SK-N-SH (cell line): ENCODE results near the gene DNAJC13. TPM values are rescaled to one million over a fixed set of nuclear protein-coding genes. Genes with fewer than 3 reads are reported as not detected.

ENCODE experiments used
- CTCF ChIA-PET: fragments of 300-600, 350-600 bp; formaldehyde crosslinking; extraction: SDS; loops from one replicate; lab custom pipeline; 2021; lab: Yijun Ruan, JAX
- POLR2A ChIA-PET: fragments of 350-600 bp; sonication (Branson Sonifier 250); formaldehyde crosslinking; extraction: SDS; loops from one replicate; lab custom pipeline; 2020; ENCODE audit warnings: antibody characterized with exemption, inconsistent platforms; lab: Yijun Ruan, JAX
- DNase-seq: peaks from one replicate; pipeline ENCODE4 v3.0.0; 2012
- H2AFZ ChIP-seq: fragments of 200-600 bp; sonication (generic); 2 replicates; pipeline ENCODE4 v1.8.1; 2016; ENCODE audit warnings: antibody characterized with exemption, mild to moderate bottlenecking, low read depth
- H3F3A ChIP-seq: fragments of 200-600 bp; sonication (generic); replicated peaks from 2 replicates; pipeline ENCODE3; 2016; ENCODE audit warnings: antibody characterized with exemption, mild to moderate bottlenecking; ENCODE audit not compliant: insufficient read depth
- H3K27ac ChIP-seq, 2 experiments: fragments of 200-500 bp in 1 of 2; fragments of 200-600 bp in 1 of 2; sonication (Bioruptor generic) in 1 of 2; sonication (generic), shearing (Covaris generic) in 1 of 2; 2 replicates each; pipeline versions ENCODE4 v1.5.1 to v1.6.1; 2014 to 2016; ENCODE audit warnings: low read depth in 2 of 2, inconsistent platforms in 1 of 2, low read length in 1 of 2, mild to moderate bottlenecking in 1 of 2, mixed read lengths in 1 of 2
- H3K27me3 ChIP-seq: fragments of 200-600 bp; sonication (generic), shearing (Covaris generic); 2 replicates; pipeline ENCODE4 v1.6.1; 2016; ENCODE audit warnings: mixed run types; ENCODE audit not compliant: insufficient read depth
- H3K36me3 ChIP-seq, 2 experiments: fragments of 200-500 bp in 1 of 2; fragments of 200-600 bp in 1 of 2; sonication (Bioruptor generic) in 1 of 2; sonication (generic) in 1 of 2; replicated peaks in 1 of 2; 2 replicates each; pipeline versions ENCODE3 to v1.5.1; 2014 to 2016; ENCODE audit warnings: low read length in 1 of 2, mild to moderate bottlenecking in 1 of 2; ENCODE audit not compliant: insufficient read depth in 2 of 2, control insufficient read depth in 1 of 2
- H3K4me1 ChIP-seq, 2 experiments: fragments of 200-500 bp in 1 of 2; fragments of 200-600 bp in 1 of 2; sonication (Bioruptor generic) in 1 of 2; sonication (generic), shearing (Covaris generic) in 1 of 2; 2 replicates each; pipeline versions ENCODE4 v1.5.1 to v1.6.1; 2014 to 2016; ENCODE audit warnings: low read depth in 1 of 2, low read length in 1 of 2, mixed run types in 1 of 2; ENCODE audit not compliant: insufficient read depth in 2 of 2, control insufficient read depth in 1 of 2
- H3K4me2 ChIP-seq: fragments of 200-600 bp; sonication (generic), shearing (Covaris generic); 2 replicates; pipeline ENCODE4 v1.6.1; 2017; ENCODE audit warnings: mixed run types
- H3K4me3 ChIP-seq, 2 experiments: fragments of 200-500 bp in 1 of 2; fragments of 200-600 bp in 1 of 2; sonication (Bioruptor generic) in 1 of 2; sonication (generic), shearing (Covaris generic) in 1 of 2; 2 replicates each; pipeline versions ENCODE4 v1.5.1 to v1.8.1; 2014 to 2016; ENCODE audit warnings: low read depth in 2 of 2, inconsistent platforms in 1 of 2, low read length in 1 of 2, mild to moderate bottlenecking in 1 of 2, mixed read lengths in 1 of 2, moderate library complexity in 1 of 2
- H3K79me2 ChIP-seq: fragments of 200-600 bp; sonication (generic); 2 replicates; pipeline ENCODE4 v1.8.1; 2017; ENCODE audit warnings: mild to moderate bottlenecking; ENCODE audit not compliant: insufficient read depth
- H3K9ac ChIP-seq: fragments of 200-600 bp; sonication (generic); 2 replicates; pipeline ENCODE4 v1.6.1; 2017; ENCODE audit warnings: mixed run types
- H3K9me2 ChIP-seq: fragments of 200-600 bp; sonication (generic); 2 replicates; pipeline ENCODE4 v1.6.1; 2017; ENCODE audit warnings: mixed run types
- H3K9me3 ChIP-seq: fragments of 200-600 bp; sonication (generic); 2 replicates; pipeline ENCODE4 v1.6.1; 2017; ENCODE audit warnings: mixed run types, mild to moderate bottlenecking, moderate library complexity
- H4K20me1 ChIP-seq: fragments of 200-600 bp; sonication (generic); 2 replicates; pipeline ENCODE4 v1.6.1; 2017; ENCODE audit warnings: mild to moderate bottlenecking, mixed run types; ENCODE audit not compliant: insufficient read depth
- CHD2 ChIP-seq: fragments of 150-350 bp; IDR thresholded peaks from 2 replicates; pipeline ENCODE4 v1.6.1; 2018; ENCODE audit warnings: low read length; ENCODE audit not compliant: partially characterized antibody
- ELF1 ChIP-seq: IDR thresholded peaks from 2 replicates; pipeline ENCODE4 v1.4.0; 2012
- FOSL2 ChIP-seq: IDR thresholded peaks from 2 replicates; pipeline ENCODE4 v1.4.0; 2012; ENCODE audit warnings: low read depth, mild to moderate bottlenecking, moderate library complexity, borderline replicate concordance
- FOXM1 ChIP-seq: IDR thresholded peaks from 2 replicates; pipeline ENCODE4 v1.4.0; 2012; ENCODE audit warnings: low read depth, mild to moderate bottlenecking
- GATA2 ChIP-seq: sonication (generic); formaldehyde crosslinking; IDR thresholded peaks from 2 replicates; pipeline ENCODE4 v1.5.0; 2020; ENCODE audit warnings: mild to moderate bottlenecking, missing genetic modification reagents
- NFIC ChIP-seq: IDR thresholded peaks from 2 replicates; pipeline ENCODE4 v1.4.0; 2012; ENCODE audit warnings: borderline replicate concordance
- NRF1 ChIP-seq: IDR thresholded peaks from 2 replicates; pipeline ENCODE4 v1.6.1; 2012; ENCODE audit warnings: low read depth, mild to moderate bottlenecking, low read length
- RAD21 ChIP-seq: IDR thresholded peaks from 2 replicates; pipeline ENCODE4 v1.6.1; 2012; ENCODE audit warnings: mild to moderate bottlenecking, low read length
- RCOR1 ChIP-seq: fragments of 150-350 bp; IDR thresholded peaks from 2 replicates; pipeline ENCODE4 v1.6.1; 2017; ENCODE audit warnings: antibody characterized with exemption, low read length
- REST ChIP-seq: IDR thresholded peaks from 2 replicates; pipeline ENCODE4 v1.6.1; 2012; ENCODE audit warnings: mild to moderate bottlenecking, low read depth, low read length, moderate library complexity
- RFX5 ChIP-seq: IDR thresholded peaks from 2 replicates; pipeline ENCODE4 v1.6.1; 2012; ENCODE audit warnings: mild to moderate bottlenecking, improper control_type of control experiment, low read length
- RXRA ChIP-seq: IDR thresholded peaks from 2 replicates; pipeline ENCODE4 v1.4.0; 2012; ENCODE audit warnings: low read depth, mild to moderate bottlenecking, borderline replicate concordance
- SIN3A ChIP-seq: IDR thresholded peaks from 2 replicates; pipeline ENCODE4 v1.6.1; 2012; ENCODE audit warnings: low read depth, mild to moderate bottlenecking, low read length, moderate library complexity, borderline replicate concordance
- TCF12 ChIP-seq: IDR thresholded peaks from 2 replicates; pipeline ENCODE4 v1.4.0; 2012
- TEAD4 ChIP-seq: IDR thresholded peaks from 2 replicates; pipeline ENCODE4 v1.4.0; 2012; ENCODE audit warnings: mild to moderate bottlenecking, borderline replicate concordance; ENCODE audit not compliant: insufficient read depth
- YY1 ChIP-seq: IDR thresholded peaks from 2 replicates; pipeline ENCODE4 v1.4.0; 2012; ENCODE audit warnings: low read depth, mild to moderate bottlenecking
- WGBS: methylation state at CpG from one replicate; pipeline ENCODE4 v1.1.6; 2017; ENCODE audit warnings: low lambda C conversion rate; 5-methylcytosine and 5-hydroxymethylcytosine counted together
- polyA plus RNA-seq, 3 experiments: library from polyadenylated mRNA; depleted of rRNA; stranded (reverse); fragments of >200 nt; gene quantifications; 2 replicates each; pipeline ENCODE4 v1.2.3, GENCODE V29; 2012
- TF ChIP-seq, protein P1 (sequence below): fragments of 150-350 bp; IDR thresholded peaks from 2 replicates; pipeline ENCODE4 v1.6.1; 2017; ENCODE audit warnings: antibody characterized with exemption, low read length, low read depth, borderline replicate concordance
- TF ChIP-seq, protein P2 (sequence below): IDR thresholded peaks from 2 replicates; pipeline ENCODE4 v1.4.0; 2012; ENCODE audit warnings: low read depth, borderline replicate concordance

The DNAJC13 gene
- polyA plus RNA-seq, 1 of the 3 experiments (the other 2 are of a cell fraction): 10.8 TPM

DNA sequence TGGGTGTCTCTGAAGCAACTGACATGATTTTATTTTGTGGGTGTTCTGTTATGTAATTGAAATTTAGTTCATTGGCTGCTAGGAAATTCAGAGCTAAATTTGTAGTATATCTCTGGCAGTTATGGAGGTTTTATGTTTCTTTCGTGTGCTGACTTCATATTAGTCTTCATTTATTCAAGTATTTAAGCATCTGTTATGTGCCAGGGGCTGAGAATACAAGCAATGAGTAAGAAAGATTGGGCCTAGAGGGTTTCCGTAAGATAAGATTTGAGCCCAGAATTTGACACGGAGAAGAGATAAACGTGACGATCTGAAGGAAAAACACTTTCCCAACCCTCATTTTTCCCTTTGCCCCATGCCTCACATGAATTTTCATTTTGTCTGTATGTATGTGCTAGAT lies 104.6 kb downstream of the DNAJC13 start (continued):
- TF ChIP-seq NRF1: no peak
- TF ChIP-seq, all 33 proteins: peak for 0

GRCh38 chr3:132522353-132522752 lies 105.1 kb downstream of the DNAJC13 start:
- DNase-seq: no peak
- TF ChIP-seq RFX5 (no peak), NFIC (no peak), TCF12 (no peak), RXRA (no peak), RAD21 (no peak), FOSL2 (no peak), GATA2 (CRISPR knock-in tag) (no peak), NRF1 (no peak), FOXM1 (no peak), ELF1 (no peak), TEAD4 (no peak), SIN3A (no peak), YY1 (no peak), CHD2 (no peak), REST (no peak), RCOR1 (no peak)
- TF ChIP-seq, protein P1, sequence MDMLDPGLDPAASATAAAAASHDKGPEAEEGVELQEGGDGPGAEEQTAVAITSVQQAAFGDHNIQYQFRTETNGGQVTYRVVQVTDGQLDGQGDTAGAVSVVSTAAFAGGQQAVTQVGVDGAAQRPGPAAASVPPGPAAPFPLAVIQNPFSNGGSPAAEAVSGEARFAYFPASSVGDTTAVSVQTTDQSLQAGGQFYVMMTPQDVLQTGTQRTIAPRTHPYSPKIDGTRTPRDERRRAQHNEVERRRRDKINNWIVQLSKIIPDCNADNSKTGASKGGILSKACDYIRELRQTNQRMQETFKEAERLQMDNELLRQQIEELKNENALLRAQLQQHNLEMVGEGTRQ: no peak
- TF ChIP-seq, protein P2, sequence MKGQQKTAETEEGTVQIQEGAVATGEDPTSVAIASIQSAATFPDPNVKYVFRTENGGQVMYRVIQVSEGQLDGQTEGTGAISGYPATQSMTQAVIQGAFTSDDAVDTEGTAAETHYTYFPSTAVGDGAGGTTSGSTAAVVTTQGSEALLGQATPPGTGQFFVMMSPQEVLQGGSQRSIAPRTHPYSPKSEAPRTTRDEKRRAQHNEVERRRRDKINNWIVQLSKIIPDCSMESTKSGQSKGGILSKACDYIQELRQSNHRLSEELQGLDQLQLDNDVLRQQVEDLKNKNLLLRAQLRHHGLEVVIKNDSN: no peak
- Histone ChIP-seq H3K27ac (no peak overlapping the region), H3K4me3 (no peak overlapping the region), H3K9ac (no peak overlapping the region), H3K36me3 (peaks cover 74 to 78% of the 10 kb centered on the region in 2 experiments), H3K4me2 (no peak overlapping the region), H3K9me3 (no peaks in the 10 kb centered on the region), H3K4me1 (no peaks in the 10 kb centered on the region), H3K79me2 (no peaks in the 10 kb centered on the region; the same call in 1 of the 2 replicates), H2AFZ (no peak overlapping the region), H3F3A (no peaks in the 10 kb centered on the region), H4K20me1 (no peaks in the 10 kb centered on the region), H3K9me2 (no peaks in the 10 kb centered on the region), H3K27me3 (no peaks in the 10 kb centered on the region)
- ChIA-PET POLR2A (no interaction called here), CTCF (interaction anchor here (1.9 to 4.6 kb wide), 2 partner anchors 14 to 29 kb away, joined by 4 to 20 read pairs; no protein-coding TSS in a partner anchor)
- 96% methylated on average over 3 of the region's 3 CpGs for WGBS
